ENCODE measurements around the gene SNX24.

- TF ChIP-seq, protein P1, sequence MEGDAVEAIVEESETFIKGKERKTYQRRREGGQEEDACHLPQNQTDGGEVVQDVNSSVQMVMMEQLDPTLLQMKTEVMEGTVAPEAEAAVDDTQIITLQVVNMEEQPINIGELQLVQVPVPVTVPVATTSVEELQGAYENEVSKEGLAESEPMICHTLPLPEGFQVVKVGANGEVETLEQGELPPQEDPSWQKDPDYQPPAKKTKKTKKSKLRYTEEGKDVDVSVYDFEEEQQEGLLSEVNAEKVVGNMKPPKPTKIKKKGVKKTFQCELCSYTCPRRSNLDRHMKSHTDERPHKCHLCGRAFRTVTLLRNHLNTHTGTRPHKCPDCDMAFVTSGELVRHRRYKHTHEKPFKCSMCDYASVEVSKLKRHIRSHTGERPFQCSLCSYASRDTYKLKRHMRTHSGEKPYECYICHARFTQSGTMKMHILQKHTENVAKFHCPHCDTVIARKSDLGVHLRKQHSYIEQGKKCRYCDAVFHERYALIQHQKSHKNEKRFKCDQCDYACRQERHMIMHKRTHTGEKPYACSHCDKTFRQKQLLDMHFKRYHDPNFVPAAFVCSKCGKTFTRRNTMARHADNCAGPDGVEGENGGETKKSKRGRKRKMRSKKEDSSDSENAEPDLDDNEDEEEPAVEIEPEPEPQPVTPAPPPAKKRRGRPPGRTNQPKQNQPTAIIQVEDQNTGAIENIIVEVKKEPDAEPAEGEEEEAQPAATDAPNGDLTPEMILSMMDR (IDR thresholded peaks at IDR 0.05), result no peak
- TF ChIP-seq POLR2A (IDR thresholded peaks at IDR 0.05), result no peak
These were observed 18.3 kb downstream of the SNX24 start for GRCh38 chr5:122863721-122864120.
